Lower lobe of right lung (tissue), 2 donors: ENCODE data around the gene GRIK1. TPM values are rescaled to one million over a fixed set of nuclear protein-coding genes. Genes with fewer than 3 reads are reported as not detected.

Experiments
- ATAC-seq, 2 donors: fragments of 200-7000 bp; cut with Tn5 transposase; one replicate each; pipeline ENCODE4 v1.9.1; 2020 to 2022; ENCODE audit warnings: mild to moderate bottlenecking in 2 of 2, moderate library complexity in 2 of 2
- DNase-seq: peaks from one replicate; pipeline ENCODE4 v3.0.0-alpha.2; 2020
- H3K27ac ChIP-seq: fragments of 200-600 bp; one replicate; pipeline ENCODE4 v1.8.0; 2022
- H3K27me3 ChIP-seq: fragments of 200-600 bp; one replicate; pipeline ENCODE4 v1.8.0; 2022; ENCODE audit warnings: low read depth
- H3K36me3 ChIP-seq: fragments of 200-600 bp; one replicate; pipeline ENCODE4 v1.8.0; 2022; ENCODE audit warnings: mild to moderate bottlenecking
- H3K4me1 ChIP-seq: fragments of 200-600 bp; one replicate; pipeline ENCODE4 v1.8.0; 2022
- H3K4me3 ChIP-seq: fragments of 200-600 bp; one replicate; pipeline ENCODE4 v1.8.0; 2022; ENCODE audit warnings: mild to moderate bottlenecking
- H3K9me3 ChIP-seq: fragments of 200-600 bp; one replicate; pipeline ENCODE4 v1.8.0; 2022
- CTCF ChIP-seq: fragments of 200-600 bp; IDR thresholded peaks from one replicate; pipeline ENCODE4 v1.8.0; 2022; ENCODE audit warnings: antibody characterized with exemption, mild to moderate bottlenecking
- intact Hi-C: fragments of 100-400 bp; cut with DNase I; formaldehyde crosslinking; loops from one replicate; pipeline ENCODE4 v1.11.0; 2022
- total RNA-seq: library from RNA; stranded (reverse); fragmentation: NEBNext Ultra II Directional; extraction: Animal tissue kit (Norgen Biotek cat#: 25700); gene quantifications from one replicate; pipeline ENCODE4 v1.2.1, GENCODE V29; 2021
- donor health status: DM: no; HTN: yes; CAD: no; lungs with severe emphysema.

GRIK1 gene
- total RNA-seq, 1 donor from 2014 or later = not detected

- Histone ChIP-seq H3K4me3 (no peak overlapping the region), H3K27ac (no peak overlapping the region), H3K9me3 (no peaks in the 10 kb centered on the region), H3K4me1 (no peaks in the 10 kb centered on the region), H3K36me3 (no peaks in the 10 kb centered on the region), H3K27me3 (no peaks in the 10 kb centered on the region)
- no peak for TF ChIP-seq CTCF
- DNase-seq (no peak), ATAC-seq (no peak)
- intact Hi-C loops = no loop called here
Measured at GRCh38 chr21:29748391-29749167, 191.2 kb downstream of the GRIK1 start.

DNA sequence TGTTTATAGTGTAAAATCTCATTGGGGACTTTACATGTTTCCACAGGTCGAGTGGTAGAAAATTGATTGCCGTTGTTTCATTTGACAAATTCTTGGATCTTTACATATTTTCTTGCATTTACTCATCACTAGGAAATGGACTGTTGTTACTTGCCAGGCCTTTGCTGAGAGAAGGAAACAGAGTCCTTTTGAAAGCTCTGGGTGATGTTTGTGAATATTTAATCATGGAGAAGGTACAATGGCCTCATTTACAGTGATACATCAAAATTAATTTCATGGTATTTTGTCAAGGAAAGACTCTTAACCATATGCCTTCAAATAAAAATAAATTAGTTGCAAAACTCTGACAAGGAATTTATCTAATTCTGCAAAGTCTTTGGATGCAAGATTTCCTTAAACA, 198.0 kb downstream of the GRIK1 start:
- no peaks in the 10 kb centered on the region for H3K9me3 ChIP-seq
- intact Hi-C loops = no loop called here
- no peaks in the 10 kb centered on the region for H3K27me3 ChIP-seq
- TF ChIP-seq CTCF = no peak
- ATAC-seq (no peak), DNase-seq (no peak)
- no peak overlapping the region for H3K27ac ChIP-seq
- no peaks in the 10 kb centered on the region for H3K4me1 ChIP-seq
- no peak overlapping the region for H3K4me3 ChIP-seq
- no peaks in the 10 kb centered on the region for H3K36me3 ChIP-seq

- H3K9me3 ChIP-seq = no peaks in the 10 kb centered on the region
- no peaks in the 10 kb centered on the region for H3K36me3 ChIP-seq
- no peaks in the 10 kb centered on the region for H3K27me3 ChIP-seq
- ATAC-seq (no peak), DNase-seq (no peak)
- intact Hi-C loops = no loop called here
- no peak overlapping the region for H3K4me3 ChIP-seq
- H3K4me1 ChIP-seq = no peaks in the 10 kb centered on the region
- no peak for TF ChIP-seq CTCF
- no peak overlapping the region for H3K27ac ChIP-seq
Measured at GRCh38 chr21:29739176-29739575, 200.6 kb downstream of the GRIK1 start.

DNA sequence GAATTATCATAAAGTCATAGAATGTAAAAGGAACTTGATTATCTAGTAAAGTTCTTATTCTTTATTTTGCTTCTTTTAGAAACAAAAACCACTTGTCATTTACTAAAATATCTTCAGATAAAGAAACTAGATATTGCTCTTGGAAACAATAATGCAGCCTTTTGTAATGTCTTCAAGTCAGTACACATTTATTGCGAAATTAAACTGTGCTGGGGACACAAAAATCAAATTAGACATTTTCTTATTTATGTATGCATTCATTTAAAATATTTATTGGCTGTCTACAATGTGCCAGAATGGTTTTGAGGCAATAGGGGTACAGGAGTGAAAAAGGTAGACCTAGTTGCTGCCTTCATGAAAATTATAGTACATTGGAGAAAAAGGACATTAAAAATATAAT, 201.1 kb downstream of the GRIK1 start:
- no peaks in the 10 kb centered on the region for H3K36me3 ChIP-seq
- ATAC-seq = no peak
- H3K9me3 ChIP-seq = no peaks in the 10 kb centered on the region
- no peaks in the 10 kb centered on the region for H3K4me1 ChIP-seq
- no peak for TF ChIP-seq CTCF
- no peak overlapping the region for H3K4me3 ChIP-seq
- no peak overlapping the region for H3K27ac ChIP-seq
- intact Hi-C loops = no loop called here
- no peaks in the 10 kb centered on the region for H3K27me3 ChIP-seq
- no peak for DNase-seq

DNA sequence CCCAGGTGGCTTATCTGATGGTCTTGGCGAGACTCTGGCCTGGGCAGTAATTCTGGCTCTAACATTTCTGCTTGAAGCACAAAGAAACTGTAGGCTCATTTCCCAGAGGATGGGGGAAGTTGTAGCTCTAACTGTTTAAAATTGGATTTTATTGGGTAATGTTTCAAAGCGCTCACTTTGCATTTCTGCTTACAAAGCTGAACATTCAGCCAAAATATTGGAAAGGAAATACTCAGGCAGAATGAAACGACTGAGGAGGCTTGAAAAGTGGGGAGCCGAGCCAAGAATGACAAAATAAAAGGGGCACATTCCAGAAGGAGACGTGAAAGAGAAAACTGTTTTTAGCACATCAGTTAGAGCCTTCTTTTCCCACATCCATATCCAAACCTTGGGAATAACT, 202.6 kb downstream of the GRIK1 start:
- H3K36me3 ChIP-seq = no peaks in the 10 kb centered on the region
- DNase-seq (no peak), ATAC-seq (no peak)
- H3K9me3 ChIP-seq = no peaks in the 10 kb centered on the region
- no peaks in the 10 kb centered on the region for H3K27me3 ChIP-seq
- no peaks in the 10 kb centered on the region for H3K4me1 ChIP-seq
- no peak for TF ChIP-seq CTCF
- no peak overlapping the region for H3K4me3 ChIP-seq
- no peak overlapping the region for H3K27ac ChIP-seq
- intact Hi-C loops = no loop called here
